SK-N-SH treated with all-trans-retinoic acid at 6 μM for 48 hours (cell line): ENCODE measurements around the gene FGL2.

ENCODE experiments used
- ATAC-seq: fragments of 200-7000 bp; cut with Tn5 transposase; 3 replicates; pipeline ENCODE4 v1.9.1; 2020; ENCODE audit warnings: mild to moderate bottlenecking, moderate library complexity
- ARNTL ChIP-seq: fragments of 450-650 bp; formaldehyde crosslinking; IDR thresholded peaks from 2 replicates; pipeline ENCODE4 v1.5.0; 2020; ENCODE audit warnings: low read depth, mild to moderate bottlenecking, moderate library complexity, borderline replicate concordance
- CREB5 ChIP-seq: fragments of 250-450 bp; sonication (Bioruptor Pico); IDR thresholded peaks from 2 replicates; pipeline ENCODE4 v1.5.1; 2020; ENCODE audit warnings: low read depth, mild to moderate bottlenecking, moderate library complexity
- CSDC2 ChIP-seq: fragments of 250-450 bp; sonication (Bioruptor Pico); IDR thresholded peaks from 2 replicates; pipeline ENCODE4 v1.5.0; 2020; ENCODE audit warnings: mild to moderate bottlenecking, moderate library complexity
- CSRNP3 ChIP-seq: fragments of 250-450 bp; sonication (Bioruptor Pico); IDR thresholded peaks from 2 replicates; pipeline ENCODE4 v1.5.1; 2021; ENCODE audit warnings: mild to moderate bottlenecking, moderate library complexity
- ESRRG ChIP-seq: fragments of 250-450 bp; sonication (Bioruptor Pico); IDR thresholded peaks from 2 replicates; pipeline ENCODE4 v1.6.1; 2021; ENCODE audit warnings: mild to moderate bottlenecking
- OSR1 ChIP-seq: fragments of 250-450 bp; sonication (Bioruptor Pico); IDR thresholded peaks from 2 replicates; pipeline ENCODE4 v1.8.0; 2022; ENCODE audit warnings: moderate library complexity, mild to moderate bottlenecking, inconsistent platforms
- PATZ1 ChIP-seq: fragments of 250-450 bp; sonication (Bioruptor Pico); IDR thresholded peaks from 2 replicates; pipeline ENCODE4 v1.8.0; 2020; ENCODE audit warnings: mild to moderate bottlenecking, moderate library complexity, borderline replicate concordance
- POU6F1 ChIP-seq: fragments of 250-450 bp; sonication (Bioruptor Pico); IDR thresholded peaks from 2 replicates; pipeline ENCODE4 v1.8.0; 2021; ENCODE audit warnings: low read depth, mild to moderate bottlenecking, moderate library complexity, borderline replicate concordance
- RARB ChIP-seq: fragments of 250-450 bp; sonication (Bioruptor Pico); IDR thresholded peaks from 2 replicates; pipeline ENCODE4 v1.8.0; 2021; ENCODE audit warnings: mild to moderate bottlenecking, moderate library complexity
- SNAI2 ChIP-seq: fragments of 250-450 bp; sonication (Bioruptor Pico); IDR thresholded peaks from 2 replicates; pipeline ENCODE4 v1.5.0; 2020; ENCODE audit warnings: mild to moderate bottlenecking, moderate library complexity
- TCF4 ChIP-seq: fragments of 250-450 bp; sonication (Bioruptor Pico); IDR thresholded peaks from 2 replicates; pipeline ENCODE4 v1.8.0; 2021; ENCODE audit warnings: mild to moderate bottlenecking, moderate library complexity, borderline replicate concordance
- TOX ChIP-seq: fragments of 250-450 bp; sonication (Bioruptor Pico); IDR thresholded peaks from 2 replicates; pipeline ENCODE4 v1.8.0; 2021; ENCODE audit warnings: mild to moderate bottlenecking, moderate library complexity, borderline replicate concordance
- TSHZ2 ChIP-seq: fragments of 250-450 bp; sonication (Bioruptor Pico); IDR thresholded peaks from 2 replicates; pipeline ENCODE4 v1.5.0; 2020; ENCODE audit warnings: mild to moderate bottlenecking, moderate library complexity
- ZC3H10 ChIP-seq: fragments of 250-450 bp; sonication (Bioruptor Pico); IDR thresholded peaks from 2 replicates; pipeline ENCODE4 v1.5.1; 2021; ENCODE audit warnings: mild to moderate bottlenecking, moderate library complexity
- ZFP3 ChIP-seq: fragments of 250-450 bp; sonication (Bioruptor Pico); IDR thresholded peaks from 2 replicates; pipeline ENCODE4 v1.5.0; 2020; ENCODE audit warnings: mild to moderate bottlenecking, moderate library complexity
- ZFP30 ChIP-seq: fragments of 450-650 bp; formaldehyde crosslinking; IDR thresholded peaks from 2 replicates; pipeline ENCODE4 v1.5.0; 2022; ENCODE audit warnings: mild to moderate bottlenecking, moderate library complexity
- ZNF565 ChIP-seq: fragments of 450-650 bp; formaldehyde crosslinking; conservative IDR thresholded peaks from 2 replicates; pipeline ENCODE4 v1.5.0; 2020; ENCODE audit warnings: low read depth, mild to moderate bottlenecking, moderate library complexity
- ZNF70 ChIP-seq: fragments of 450-650 bp; formaldehyde crosslinking; IDR thresholded peaks from 2 replicates; pipeline ENCODE4 v1.5.0; 2020; ENCODE audit warnings: mild to moderate bottlenecking, moderate library complexity

FGL2 gene

GRCh38 chr7:77216181-77216845, 16.7 kb upstream of the FGL2 start:
- no peak for ATAC-seq
- TF ChIP-seq ZFP3 (no peak), CREB5 (CRISPR knock-in tag) (no peak), ARNTL (CRISPR knock-in tag) (no peak), TCF4 (CRISPR knock-in tag) (no peak), ZFP30 (CRISPR knock-in tag) (no peak), CSRNP3 (no peak), SNAI2 (CRISPR knock-in tag) (no peak), ZNF70 (CRISPR knock-in tag) (no peak), OSR1 (CRISPR knock-in tag) (no peak), CSDC2 (CRISPR knock-in tag) (no peak), PATZ1 (CRISPR knock-in tag) (no peak), TSHZ2 (CRISPR knock-in tag) (no peak), ESRRG (no peak), ZC3H10 (no peak), RARB (CRISPR knock-in tag) (no peak)

GRCh38 chr7:77209479-77210139, 10.0 kb upstream of the FGL2 start:
- TF ChIP-seq OSR1 (CRISPR knock-in tag) (no peak), TOX (CRISPR knock-in tag) (no peak), POU6F1 (CRISPR knock-in tag) (no peak), ESRRG (no peak), CSDC2 (CRISPR knock-in tag) (no peak), ZFP30 (CRISPR knock-in tag) (no peak), ZNF565 (CRISPR knock-in tag) (no peak), TSHZ2 (CRISPR knock-in tag) (no peak)
- ATAC-seq: no peak
